ENCODE measurements around the gene MICU2.

Gene MICU2

DNA sequence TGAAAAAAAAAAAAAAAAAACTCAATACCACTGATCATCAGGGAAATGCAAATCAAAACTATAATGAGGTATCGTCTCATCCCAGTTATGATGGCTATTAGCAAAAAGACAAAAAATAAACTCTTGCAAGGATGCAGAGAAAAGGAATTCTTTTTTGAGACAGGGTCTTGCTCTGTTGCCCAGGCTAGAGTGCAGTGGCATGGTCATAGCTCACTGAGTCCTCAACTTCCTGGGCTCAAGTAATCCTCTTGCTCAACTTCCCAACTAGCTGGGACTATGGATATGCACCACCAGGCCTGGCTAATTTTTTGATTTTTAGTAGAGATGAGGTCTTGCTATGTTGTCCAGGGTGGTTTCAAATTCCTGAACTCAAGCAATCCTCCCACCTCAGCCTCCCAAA, 59.5 kb downstream of the MICU2 start:
- DNase-seq (ENCODE audit: low read depth), result no peak

DNA sequence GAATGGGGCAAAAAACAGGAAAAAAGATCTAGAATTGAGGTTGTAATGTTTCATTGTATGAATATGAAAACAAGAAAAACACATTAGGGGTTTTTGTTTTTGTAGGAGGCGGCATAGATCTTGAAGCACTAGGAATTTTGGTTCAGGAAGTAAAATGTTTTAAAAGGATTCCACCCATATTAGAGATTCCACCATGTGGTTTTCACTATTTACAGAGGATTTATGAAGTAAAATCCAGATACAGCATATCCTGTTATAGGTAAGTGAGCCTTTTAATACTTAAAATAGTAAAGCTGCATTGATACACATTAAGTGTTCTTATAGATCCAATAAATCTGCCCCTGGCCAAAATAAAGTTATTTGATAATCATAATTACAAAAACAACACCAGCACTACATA, 61.4 kb downstream of the MICU2 start:
- no peak for DNase-seq (ENCODE audit: low read depth)

DNA sequence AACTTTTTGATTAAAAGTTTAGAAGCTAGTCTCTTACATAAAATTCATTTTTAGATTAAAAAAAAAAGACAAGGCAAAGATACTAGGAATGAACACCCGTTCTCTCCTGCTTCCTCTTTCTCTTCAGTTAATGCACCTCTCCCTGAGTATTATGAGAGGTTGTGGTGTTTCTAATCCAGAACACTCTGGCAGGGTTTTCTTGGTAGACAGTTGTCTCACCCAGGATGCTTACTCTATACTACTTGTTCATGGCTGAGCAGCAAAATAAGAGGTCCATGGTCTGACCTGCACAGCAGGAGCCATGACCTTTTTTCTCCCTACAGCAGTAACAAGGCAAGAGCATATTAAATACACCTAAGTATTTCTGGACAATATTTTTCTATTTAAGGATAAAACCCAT, 62.0 kb downstream of the MICU2 start:
- no peak for DNase-seq (ENCODE audit: low read depth)

DNA sequence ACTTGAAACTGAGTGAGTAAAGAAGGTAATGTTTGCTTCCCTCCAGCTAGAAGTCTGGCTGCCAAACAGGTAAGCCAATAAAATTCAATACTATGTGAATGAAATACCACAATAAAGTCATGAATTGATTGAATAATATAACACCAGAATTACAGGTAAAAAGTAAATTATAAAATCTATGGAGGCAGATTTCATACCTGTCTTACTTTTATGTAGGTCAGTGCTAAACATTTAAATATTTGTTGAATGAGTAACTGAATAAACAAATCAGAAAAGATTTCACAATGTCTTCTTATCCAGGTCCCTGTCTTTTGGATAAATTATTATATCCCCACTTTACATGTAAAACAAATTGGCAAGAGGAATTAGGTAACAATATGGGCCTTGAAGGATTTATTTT, 62.7 kb downstream of the MICU2 start:
- DNase-seq (ENCODE audit: low read depth), result no peak

DNA sequence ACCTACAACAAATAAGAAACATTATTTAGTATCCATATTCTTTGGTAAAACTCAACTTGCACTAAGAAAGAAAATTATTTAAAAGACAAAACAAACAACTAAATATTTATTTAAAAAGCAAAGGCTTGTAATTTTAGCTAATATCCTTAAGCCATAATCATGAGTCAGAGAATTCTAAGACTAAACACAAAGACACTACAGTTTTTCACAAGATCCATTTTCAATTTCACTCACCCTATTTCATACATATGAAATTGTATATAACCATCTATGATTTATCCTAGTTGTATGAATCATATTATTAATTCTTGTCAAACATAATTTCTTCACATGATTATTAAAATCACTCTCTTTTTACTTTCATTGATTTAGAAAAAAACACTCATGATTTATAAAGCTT, 64.3 kb downstream of the MICU2 start:
- DNase-seq (ENCODE audit: low read depth), result no peak

DNA sequence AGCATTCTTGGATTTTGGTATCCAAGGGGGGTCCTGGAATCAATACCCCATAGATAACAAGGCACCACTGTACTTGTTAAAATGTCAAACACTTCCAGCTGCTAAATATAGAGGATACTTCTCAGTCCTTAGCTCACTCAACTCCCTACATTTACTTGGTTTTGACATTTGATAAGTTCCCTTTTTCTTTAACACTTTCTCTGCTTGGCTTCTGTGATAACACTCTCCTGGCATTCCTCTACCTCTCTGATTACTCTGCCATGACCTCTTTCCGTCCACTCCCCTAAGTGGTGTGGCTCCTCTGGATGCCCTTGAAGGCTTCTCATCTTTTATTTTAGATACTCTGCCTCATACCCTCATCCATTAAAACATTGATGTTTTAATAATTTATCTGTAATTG, 65.2 kb downstream of the MICU2 start:
- no peak for DNase-seq (ENCODE audit: low read depth)

GRCh38 chr13:21538280-21538679, 65.7 kb downstream of the MICU2 start:
- DNase-seq (ENCODE audit: low read depth), result no peak

DNA sequence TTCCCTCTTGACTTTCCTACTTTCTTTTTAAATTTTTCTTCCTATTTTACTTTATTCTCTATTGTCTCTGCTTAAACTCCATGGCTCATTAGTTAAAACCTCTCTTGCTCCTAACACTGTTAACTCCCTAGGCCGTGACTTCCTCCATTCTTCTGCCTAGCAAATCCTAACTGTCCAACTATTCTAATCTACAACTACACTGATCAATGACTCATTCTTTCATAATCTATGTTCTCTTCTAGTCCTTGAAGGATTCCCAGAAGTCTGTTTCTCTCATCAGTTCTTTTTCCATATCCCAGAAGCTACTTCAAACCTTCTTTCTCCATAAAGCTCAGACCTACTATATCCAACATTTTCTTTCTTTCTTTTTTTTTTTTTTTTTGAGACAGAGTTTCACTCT, 66.9 kb downstream of the MICU2 start:
- DNase-seq (ENCODE audit: low read depth), result no peak

DNA sequence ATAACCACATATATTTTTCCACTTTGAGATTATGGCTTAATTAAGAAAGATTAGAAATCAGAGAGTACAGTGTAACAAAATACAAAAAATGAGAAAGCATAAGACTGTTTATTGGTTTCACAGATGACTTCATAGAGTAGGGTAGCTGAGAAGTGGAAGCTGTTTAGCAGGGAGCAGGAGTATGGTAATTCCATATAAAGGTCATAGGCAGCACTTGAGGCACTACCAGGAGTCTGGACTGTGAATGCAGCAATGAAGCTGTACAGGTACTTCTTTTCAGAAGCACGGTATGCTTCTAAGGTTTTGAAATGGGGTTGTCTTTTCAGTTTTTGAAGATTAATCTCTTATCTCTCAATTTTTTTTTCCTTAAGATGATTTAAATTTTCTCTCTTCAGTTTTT, 69.2 kb downstream of the MICU2 start:
- DNase-seq (ENCODE audit: low read depth), result no peak

DNA sequence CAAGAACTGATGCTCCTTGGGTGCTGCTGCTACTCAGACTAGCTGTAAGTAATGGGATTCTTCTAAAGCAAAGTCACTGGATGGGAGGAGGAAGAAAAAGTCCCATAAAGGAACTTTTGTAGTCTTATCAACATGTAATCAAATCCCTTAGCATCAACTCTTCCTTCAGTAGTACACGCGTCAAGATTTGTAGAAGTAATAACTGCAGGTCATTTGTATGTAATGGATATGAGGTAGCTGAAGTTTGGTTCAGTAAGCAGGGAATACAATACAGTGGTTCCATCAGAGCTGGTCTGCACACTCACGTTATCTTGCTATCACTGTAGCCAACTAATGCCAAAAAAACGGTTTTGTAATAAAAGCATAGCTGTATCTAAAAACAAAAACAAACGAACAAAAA, 72.5 kb downstream of the MICU2 start:
- no peak for DNase-seq (ENCODE audit: low read depth)

DNA sequence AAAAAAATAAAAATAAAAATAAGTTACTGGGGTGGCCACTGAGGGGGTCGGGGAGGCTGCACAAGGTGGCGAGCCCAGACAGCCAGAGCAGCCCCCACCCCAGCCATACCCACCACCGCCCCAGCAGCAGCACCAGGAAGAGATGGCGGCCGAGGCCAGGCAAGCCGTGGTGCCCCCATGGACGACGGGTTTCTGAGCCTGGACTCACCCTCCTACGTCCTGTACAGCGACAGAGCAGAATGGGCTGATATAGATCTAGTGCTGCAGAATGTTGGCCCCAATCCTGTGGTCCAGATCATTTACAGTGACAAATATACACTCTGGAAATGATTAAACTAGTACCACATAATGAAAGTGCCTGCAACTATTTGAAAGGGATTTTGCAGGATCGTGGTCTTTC, 73.3 kb downstream of the MICU2 start:
- DNase-seq (ENCODE audit: low read depth), result no peak

- DNase-seq (ENCODE audit: low read depth), result no peak
These were observed 74.7 kb downstream of the MICU2 start for GRCh38 chr13:21529146-21529893.

GRCh38 chr13:21528616-21529015, 75.4 kb downstream of the MICU2 start:
- no peak for DNase-seq (ENCODE audit: low read depth)

DNA sequence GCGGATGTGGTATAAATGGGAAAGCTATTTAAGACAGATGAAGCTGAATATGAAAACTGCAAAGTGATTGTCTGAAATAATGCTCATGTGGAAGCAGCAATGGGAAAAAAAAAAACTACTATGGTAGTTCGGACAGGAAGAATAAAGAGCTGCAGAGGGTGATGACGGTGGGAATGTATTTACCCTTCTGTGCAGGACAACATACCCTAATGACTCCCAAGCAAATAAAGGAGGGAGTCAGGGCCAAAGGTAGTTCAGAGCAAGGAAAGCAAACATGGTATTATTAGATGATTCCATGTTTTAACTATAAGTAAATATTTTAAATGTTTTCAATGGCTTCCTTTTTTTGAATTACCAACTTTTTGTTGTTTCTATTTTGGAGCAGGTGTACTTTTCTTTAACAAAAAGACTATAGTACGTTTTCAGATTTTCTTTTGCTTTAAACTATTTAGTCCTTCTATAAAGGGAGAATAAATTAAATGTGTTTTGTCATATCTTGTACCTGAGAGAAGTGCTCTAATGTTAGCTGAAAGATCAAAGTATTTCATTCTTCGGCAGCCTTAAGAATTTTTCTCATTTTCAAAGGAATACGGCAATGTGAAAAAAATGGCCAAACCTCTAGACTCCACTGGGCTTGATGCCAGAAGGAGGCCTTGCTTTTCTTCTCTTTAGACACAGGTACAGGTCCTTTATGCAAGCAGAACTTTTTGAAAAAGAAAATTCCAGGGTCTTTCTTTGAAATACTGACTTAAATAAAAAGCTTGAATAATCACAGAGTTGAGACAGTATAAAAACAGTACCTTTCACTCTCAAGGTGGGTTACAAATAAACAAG, 77.0 kb downstream of the MICU2 start:
- no peak for DNase-seq (ENCODE audit: low read depth)

GRCh38 chr13:21522847-21523246, 81.1 kb downstream of the MICU2 start:
- DNase-seq (ENCODE audit: low read depth), result no peak

GRCh38 chr13:21522130-21522529, 81.8 kb downstream of the MICU2 start:
- no peak for DNase-seq (ENCODE audit: low read depth)

DNA sequence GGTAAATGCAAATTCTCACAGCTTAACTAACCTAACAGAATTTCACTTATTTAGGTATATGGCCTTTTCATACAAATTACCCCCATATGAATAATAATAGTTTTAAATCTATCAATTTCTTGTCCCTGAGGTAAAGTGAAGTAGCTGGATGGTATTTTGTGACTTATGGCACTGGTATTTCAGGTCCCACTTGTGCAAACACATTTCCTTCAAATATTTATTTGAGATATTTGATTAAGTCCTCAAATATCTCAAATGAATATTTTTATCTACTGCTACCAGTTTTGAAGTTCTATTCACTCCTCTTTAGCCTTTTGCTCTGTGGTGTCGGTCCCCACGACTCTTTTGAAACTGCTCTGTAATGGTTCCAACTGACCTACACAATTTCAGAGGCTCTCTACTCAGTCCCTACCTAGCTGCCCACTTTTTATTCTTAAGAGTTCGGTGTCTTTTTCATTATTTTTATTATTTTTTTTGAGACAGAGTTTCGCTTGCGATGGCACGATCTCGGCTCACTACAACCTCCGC, 85.3 kb downstream of the MICU2 start:
- DNase-seq (ENCODE audit: low read depth), result no peak

DNA sequence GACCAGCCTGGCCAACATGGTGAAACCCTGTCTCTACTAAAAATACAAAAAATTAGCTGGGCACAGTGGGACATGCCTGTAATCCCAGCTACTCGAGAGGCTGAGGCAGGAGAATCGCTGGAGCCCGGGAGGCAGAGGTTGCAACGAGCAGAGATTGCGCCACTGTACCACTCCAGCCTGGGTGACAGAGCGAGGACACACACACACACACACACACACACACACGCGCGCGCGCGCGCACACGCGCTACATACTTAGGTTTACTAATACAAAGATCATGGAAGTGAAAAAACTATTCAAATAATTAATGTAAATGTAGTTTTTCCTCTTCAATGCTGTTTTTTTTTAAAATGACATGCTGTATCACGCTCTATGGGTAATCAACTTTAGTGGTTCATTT, 86.4 kb downstream of the MICU2 start:
- no peak for DNase-seq (ENCODE audit: low read depth)

DNA sequence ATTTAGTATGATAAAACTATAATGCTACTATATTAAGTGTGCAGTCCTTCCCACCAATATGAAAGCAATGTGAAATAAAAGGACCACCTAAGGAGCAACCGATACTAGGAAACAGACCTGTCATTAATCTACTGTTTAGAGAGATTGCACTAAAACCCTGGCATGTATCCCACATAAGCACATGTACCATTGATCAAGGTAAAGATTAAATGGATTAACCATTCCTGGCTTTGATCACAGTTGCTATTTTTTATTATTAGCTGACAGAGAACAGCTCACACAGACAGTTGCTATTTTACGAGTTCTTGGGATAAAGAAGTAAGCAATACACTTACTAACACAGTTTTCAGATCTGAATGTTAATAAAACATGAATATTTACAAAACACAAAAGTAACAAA, 87.2 kb downstream of the MICU2 start:
- no peak for DNase-seq (ENCODE audit: low read depth)

GRCh38 chr13:21511849-21512248, 92.1 kb downstream of the MICU2 start:
- DNase-seq (ENCODE audit: low read depth), result no peak

DNA sequence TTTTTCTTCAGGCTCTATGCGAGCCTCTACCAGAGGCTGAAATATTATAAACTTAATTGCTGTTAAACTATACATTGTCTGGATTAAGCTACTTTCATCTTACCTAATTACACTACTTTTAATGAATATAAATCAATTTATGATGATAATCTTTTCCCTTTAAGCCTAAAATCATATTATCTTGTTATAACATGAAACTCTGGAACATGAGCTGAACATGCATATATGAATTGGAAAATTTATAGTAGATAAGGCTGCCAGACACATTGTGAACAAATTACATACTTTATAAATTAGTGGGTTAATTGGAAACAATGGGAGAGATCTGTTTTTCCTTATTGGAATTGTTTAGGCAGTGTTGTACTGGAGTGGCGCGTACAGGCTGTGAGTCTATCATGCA, 99.6 kb downstream of the MICU2 start:
- no peak for DNase-seq (ENCODE audit: low read depth)

- no peak for DNase-seq (ENCODE audit: low read depth)
These were observed 102.3 kb downstream of the MICU2 start for GRCh38 chr13:21501686-21502085.

- DNase-seq (ENCODE audit: low read depth), result no peak
These were observed 117.6 kb downstream of the MICU2 start for GRCh38 chr13:21486322-21486721.
